Astrocyte (in vitro differentiated cells and primary cell): Measurements from ENCODE around the gene UBE2C. TPM values are rescaled to one million over a fixed set of nuclear protein-coding genes. Genes with fewer than 3 reads are reported as not detected.

ENCODE experiments used
- DNase-seq: peaks from one replicate; pipeline ENCODE4 v3.0.0-alpha.2; 2010; ENCODE audit warnings: low read depth
- FAIRE-seq: peaks from 2 replicates; lab custom pipeline; 2011; peaks lifted over from hg19 to GRCh38; lab: Jason Lieb, UNC
- H2AFZ ChIP-seq: 2 replicates; pipeline ENCODE4 v1.6.0; 2012; ENCODE audit warnings: low read depth, low read length, inconsistent platforms
- H3K27ac ChIP-seq: 2 replicates; pipeline ENCODE4 v1.5.1; 2011; ENCODE audit warnings: low read depth, low read length, inconsistent platforms
- H3K27me3 ChIP-seq: 2 replicates; pipeline ENCODE4 v1.6.0; 2011; ENCODE audit warnings: low read length, inconsistent platforms; ENCODE audit not compliant: insufficient read depth
- H3K36me3 ChIP-seq: 2 replicates; pipeline ENCODE4 v1.5.1; 2011; ENCODE audit warnings: low read length, inconsistent platforms; ENCODE audit not compliant: insufficient read depth
- H3K4me1 ChIP-seq: 2 replicates; pipeline ENCODE4 v1.5.1; 2011; ENCODE audit warnings: low read length, inconsistent platforms; ENCODE audit not compliant: insufficient read depth
- H3K4me2 ChIP-seq: 2 replicates; pipeline ENCODE4 v1.6.0; 2012; ENCODE audit warnings: low read length, inconsistent platforms
- H3K4me3 ChIP-seq: 2 replicates; pipeline ENCODE4 v1.5.1; 2011; ENCODE audit warnings: low read depth, mild to moderate bottlenecking, low read length, inconsistent platforms; ENCODE audit not compliant: insufficient read depth
- H3K79me2 ChIP-seq: 2 replicates; pipeline ENCODE4 v1.6.0; 2012; ENCODE audit warnings: mild to moderate bottlenecking, low read length, inconsistent platforms; ENCODE audit not compliant: insufficient read depth
- H3K9ac ChIP-seq: 2 replicates; pipeline ENCODE4 v1.6.0; 2012; ENCODE audit warnings: mild to moderate bottlenecking, low read length, inconsistent platforms
- H3K9me3 ChIP-seq: 2 replicates; pipeline ENCODE4 v1.5.1; 2012; ENCODE audit warnings: low read depth, mild to moderate bottlenecking, low read length, inconsistent platforms; ENCODE audit not compliant: insufficient read depth
- H4K20me1 ChIP-seq: 2 replicates; pipeline ENCODE4 v1.6.0; 2012; ENCODE audit warnings: low read length, inconsistent platforms; ENCODE audit not compliant: insufficient read depth
- H3K27ac Mint-ChIP-seq: one replicate; pipeline ENCODE4 v1.8.0; 2021; ENCODE audit warnings: mild to moderate bottlenecking, mixed read lengths; ENCODE audit not compliant: unreplicated experiment
- H3K27me3 Mint-ChIP-seq: one replicate; pipeline ENCODE4 v1.8.0; 2021; ENCODE audit warnings: low read depth, mixed read lengths; ENCODE audit not compliant: unreplicated experiment
- H3K36me3 Mint-ChIP-seq: one replicate; pipeline ENCODE4 v1.8.0; 2021; ENCODE audit warnings: low read depth, mixed read lengths; ENCODE audit not compliant: unreplicated experiment
- H3K4me1 Mint-ChIP-seq: one replicate; pipeline ENCODE4 v1.8.0; 2021; ENCODE audit warnings: low read depth, mixed read lengths; ENCODE audit not compliant: unreplicated experiment
- H3K4me3 Mint-ChIP-seq: one replicate; pipeline ENCODE4 v1.8.0; 2021; ENCODE audit warnings: mild to moderate bottlenecking, moderate library complexity, mixed read lengths; ENCODE audit not compliant: unreplicated experiment
- H3K9me3 Mint-ChIP-seq: one replicate; pipeline ENCODE4 v1.8.0; 2021; ENCODE audit warnings: mild to moderate bottlenecking, mixed read lengths; ENCODE audit not compliant: unreplicated experiment
- EZH2 ChIP-seq: IDR thresholded peaks from 2 replicates; pipeline ENCODE4 v1.6.1; 2012; ENCODE audit warnings: mild to moderate bottlenecking, low read length, inconsistent platforms; ENCODE audit not compliant: insufficient read depth
- total RNA-seq: library from RNA; stranded (reverse); gene quantifications from 2 replicates; pipeline ENCODE4 v1.2.1, GENCODE V29; 2021
- TF ChIP-seq, protein P1 (sequence below): IDR thresholded peaks from 2 replicates; pipeline ENCODE4 v1.5.1; 2011; ENCODE audit warnings: low read depth, mild to moderate bottlenecking, inconsistent platforms, low read length, moderate library complexity; ENCODE audit not compliant: insufficient read depth

Gene UBE2C
- total RNA-seq, 1 donor from 2014 or later: 12.3 TPM

DNA sequence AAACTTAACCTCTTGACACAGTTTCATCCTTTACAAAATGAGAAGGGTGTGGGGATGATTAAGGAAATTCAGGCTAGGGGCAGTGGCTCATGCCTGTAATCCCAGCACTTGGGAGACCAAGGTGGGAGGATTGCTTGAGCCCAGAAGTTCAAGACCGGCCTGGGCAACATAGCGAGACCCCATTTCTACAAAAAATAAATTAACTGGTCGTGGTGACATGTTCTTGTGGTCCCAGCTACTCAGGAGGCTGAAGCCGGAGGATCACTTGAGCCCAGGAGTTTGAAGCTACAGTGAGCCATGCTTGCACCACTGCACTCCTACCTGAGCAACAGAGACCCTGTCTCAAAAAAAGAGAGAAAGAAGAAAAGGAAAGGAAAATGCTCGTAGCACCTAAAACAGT lies 54.0 kb downstream of the UBE2C start:
- Histone ChIP-seq H3K79me2 (no peaks in the 10 kb centered on the region), H4K20me1 (no peaks in the 10 kb centered on the region), H3K9ac (no peak overlapping the region), H2AFZ (no peak overlapping the region), H3K36me3 (no peaks in the 10 kb centered on the region), H3K27me3 (no peaks in the 10 kb centered on the region), H3K4me3 (no peak overlapping the region), H3K27ac (no peak overlapping the region), H3K9me3 (no peaks in the 10 kb centered on the region), H3K4me2 (no peak overlapping the region), H3K4me1 (peaks cover 10% of the 10 kb centered on the region)
- Mint-ChIP-seq H3K9me3 (no peaks in the 10 kb centered on the region), H3K27ac (no peak overlapping the region), H3K4me1 (peaks cover 10% of the 10 kb centered on the region), H3K4me3 (no peak overlapping the region), H3K36me3 (no peaks in the 10 kb centered on the region), H3K27me3 (no peaks in the 10 kb centered on the region)
- DNase-seq: no peak
- TF ChIP-seq, protein P1, sequence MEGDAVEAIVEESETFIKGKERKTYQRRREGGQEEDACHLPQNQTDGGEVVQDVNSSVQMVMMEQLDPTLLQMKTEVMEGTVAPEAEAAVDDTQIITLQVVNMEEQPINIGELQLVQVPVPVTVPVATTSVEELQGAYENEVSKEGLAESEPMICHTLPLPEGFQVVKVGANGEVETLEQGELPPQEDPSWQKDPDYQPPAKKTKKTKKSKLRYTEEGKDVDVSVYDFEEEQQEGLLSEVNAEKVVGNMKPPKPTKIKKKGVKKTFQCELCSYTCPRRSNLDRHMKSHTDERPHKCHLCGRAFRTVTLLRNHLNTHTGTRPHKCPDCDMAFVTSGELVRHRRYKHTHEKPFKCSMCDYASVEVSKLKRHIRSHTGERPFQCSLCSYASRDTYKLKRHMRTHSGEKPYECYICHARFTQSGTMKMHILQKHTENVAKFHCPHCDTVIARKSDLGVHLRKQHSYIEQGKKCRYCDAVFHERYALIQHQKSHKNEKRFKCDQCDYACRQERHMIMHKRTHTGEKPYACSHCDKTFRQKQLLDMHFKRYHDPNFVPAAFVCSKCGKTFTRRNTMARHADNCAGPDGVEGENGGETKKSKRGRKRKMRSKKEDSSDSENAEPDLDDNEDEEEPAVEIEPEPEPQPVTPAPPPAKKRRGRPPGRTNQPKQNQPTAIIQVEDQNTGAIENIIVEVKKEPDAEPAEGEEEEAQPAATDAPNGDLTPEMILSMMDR: no peak
- no peak for TF ChIP-seq EZH2
- no peak for FAIRE-seq

Other genes starting within 250 kb of the UBE2C start
- gene WFDC8, start 233.4 kb upstream of the UBE2C start, total RNA-seq: not detected in 2 replicates
- gene WFDC10A, start 182.9 kb upstream of the UBE2C start, total RNA-seq: not detected in 2 replicates
- not detected in 2 replicates for gene WFDC9, start 181.4 kb upstream of the UBE2C start, total RNA-seq
- gene WFDC11, start 142.4 kb upstream of the UBE2C start, total RNA-seq: not detected in 2 replicates
- not detected in 2 replicates for gene WFDC13, start 110.6 kb upstream of the UBE2C start, total RNA-seq
- gene WFDC10B, start 107.6 kb upstream of the UBE2C start, total RNA-seq: not detected in 2 replicates
- gene SPINT4, start 90.3 kb upstream of the UBE2C start, total RNA-seq: not detected in 2 replicates
- 2.0 and 2.2 TPM in 2 replicates for gene WFDC3, start 20.8 kb upstream of the UBE2C start, total RNA-seq
- 28.1 and 28.7 TPM in 2 replicates for gene DNTTIP1, start 20.7 kb upstream of the UBE2C start, total RNA-seq
- not detected in 2 replicates for gene TNNC2, start 14.7 kb downstream of the UBE2C start, total RNA-seq
- gene SNX21, start 21.2 kb downstream of the UBE2C start, total RNA-seq: 13.3 and 14.2 TPM in 2 replicates
- 22.0 and 22.6 TPM in 2 replicates for gene ACOT8, start 44.7 kb downstream of the UBE2C start, total RNA-seq
- 4.4 and 4.7 TPM in 2 replicates for gene ZSWIM3, start 45.0 kb downstream of the UBE2C start, total RNA-seq
- gene ZSWIM1, start 68.6 kb downstream of the UBE2C start, total RNA-seq: 9.0 and 9.6 TPM in 2 replicates
- 0.67 and 1.7 TPM in 2 replicates for gene SPATA25, start 75.0 kb downstream of the UBE2C start, total RNA-seq
- gene NEURL2, start 78.6 kb downstream of the UBE2C start, total RNA-seq: 6.7 and 6.9 TPM in 2 replicates
- gene CTSA, start 78.7 kb downstream of the UBE2C start, total RNA-seq: 69.0 and 87.5 TPM in 2 replicates
- 162 and 167 TPM in 2 replicates for gene PLTP, start 99.5 kb downstream of the UBE2C start, total RNA-seq
- gene PCIF1, start 122.0 kb downstream of the UBE2C start, total RNA-seq: 12.9 and 13.0 TPM in 2 replicates
- gene ZNF335, start 159.6 kb downstream of the UBE2C start, total RNA-seq: 18.2 and 18.6 TPM in 2 replicates
- gene MMP9, start 196.3 kb downstream of the UBE2C start, total RNA-seq: 12.0 and 18.7 TPM in 2 replicates
- gene SLC12A5, start 216.6 kb downstream of the UBE2C start, total RNA-seq: 14.6 and 15.2 TPM in 2 replicates